Epithelial cell of esophagus (primary cell): ENCODE data around the gene PRKCB.

Source experiments
- DNase-seq: peaks from one replicate; pipeline ENCODE4 v3.0.0; 2010; ENCODE audit warnings: low read depth
- H3K4me3 ChIP-seq: 2 replicates; pipeline ENCODE4 v1.5.1; 2011; ENCODE audit warnings: mild to moderate bottlenecking, low read length, control low read depth
- TF ChIP-seq, protein P1 (sequence below): IDR thresholded peaks from 2 replicates; pipeline ENCODE4 v1.5.1; 2011; ENCODE audit warnings: low read depth, mild to moderate bottlenecking, low read length, control low read depth, inconsistent platforms; ENCODE audit not compliant: insufficient read depth; ENCODE audit errors: missing control alignments

PRKCB gene

DNA sequence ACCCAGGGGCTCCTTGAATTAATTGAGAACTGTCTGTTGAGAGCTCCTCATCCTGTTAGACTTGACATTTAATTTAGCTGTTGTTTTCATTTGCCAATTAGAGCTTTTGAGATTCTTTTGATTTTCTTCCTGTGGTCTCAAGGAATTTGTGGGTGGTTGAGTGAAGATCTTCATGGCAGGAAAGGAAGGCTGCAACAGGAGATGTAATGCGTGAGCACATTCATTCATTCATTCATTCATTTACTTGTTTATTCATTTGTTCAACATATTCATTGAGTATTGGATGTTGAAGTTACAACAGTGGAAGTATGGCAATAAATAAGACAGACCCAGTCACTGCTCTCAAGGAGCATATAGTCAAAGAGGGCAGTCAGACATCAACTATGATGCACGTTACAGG lies 117.7 kb downstream of the PRKCB start:
- H3K4me3 ChIP-seq: no peak overlapping the region
- no peak for DNase-seq
- TF ChIP-seq, protein P1, sequence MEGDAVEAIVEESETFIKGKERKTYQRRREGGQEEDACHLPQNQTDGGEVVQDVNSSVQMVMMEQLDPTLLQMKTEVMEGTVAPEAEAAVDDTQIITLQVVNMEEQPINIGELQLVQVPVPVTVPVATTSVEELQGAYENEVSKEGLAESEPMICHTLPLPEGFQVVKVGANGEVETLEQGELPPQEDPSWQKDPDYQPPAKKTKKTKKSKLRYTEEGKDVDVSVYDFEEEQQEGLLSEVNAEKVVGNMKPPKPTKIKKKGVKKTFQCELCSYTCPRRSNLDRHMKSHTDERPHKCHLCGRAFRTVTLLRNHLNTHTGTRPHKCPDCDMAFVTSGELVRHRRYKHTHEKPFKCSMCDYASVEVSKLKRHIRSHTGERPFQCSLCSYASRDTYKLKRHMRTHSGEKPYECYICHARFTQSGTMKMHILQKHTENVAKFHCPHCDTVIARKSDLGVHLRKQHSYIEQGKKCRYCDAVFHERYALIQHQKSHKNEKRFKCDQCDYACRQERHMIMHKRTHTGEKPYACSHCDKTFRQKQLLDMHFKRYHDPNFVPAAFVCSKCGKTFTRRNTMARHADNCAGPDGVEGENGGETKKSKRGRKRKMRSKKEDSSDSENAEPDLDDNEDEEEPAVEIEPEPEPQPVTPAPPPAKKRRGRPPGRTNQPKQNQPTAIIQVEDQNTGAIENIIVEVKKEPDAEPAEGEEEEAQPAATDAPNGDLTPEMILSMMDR: no peak

DNA sequence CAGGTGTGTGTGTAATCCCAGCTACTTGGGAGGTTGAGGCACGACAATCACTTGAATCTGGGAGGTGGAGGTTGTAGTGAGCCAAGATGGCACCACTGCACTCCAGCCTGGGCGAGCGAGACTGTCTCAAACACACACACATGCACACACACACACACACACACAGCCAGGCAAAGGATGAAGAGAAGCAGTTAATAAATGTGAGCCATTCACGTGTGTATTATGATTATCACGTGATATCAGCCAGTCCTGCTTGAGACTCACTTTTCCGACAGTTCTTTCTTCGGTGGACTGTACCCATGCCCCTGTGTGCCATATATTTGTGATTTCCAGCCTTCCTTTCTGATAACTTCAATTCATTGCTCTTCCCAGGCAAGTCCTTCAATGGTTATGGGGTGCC lies 119.3 kb downstream of the PRKCB start:
- H3K4me3 ChIP-seq: no peak overlapping the region
- TF ChIP-seq, protein P1: no peak
- DNase-seq: no peak

DNA sequence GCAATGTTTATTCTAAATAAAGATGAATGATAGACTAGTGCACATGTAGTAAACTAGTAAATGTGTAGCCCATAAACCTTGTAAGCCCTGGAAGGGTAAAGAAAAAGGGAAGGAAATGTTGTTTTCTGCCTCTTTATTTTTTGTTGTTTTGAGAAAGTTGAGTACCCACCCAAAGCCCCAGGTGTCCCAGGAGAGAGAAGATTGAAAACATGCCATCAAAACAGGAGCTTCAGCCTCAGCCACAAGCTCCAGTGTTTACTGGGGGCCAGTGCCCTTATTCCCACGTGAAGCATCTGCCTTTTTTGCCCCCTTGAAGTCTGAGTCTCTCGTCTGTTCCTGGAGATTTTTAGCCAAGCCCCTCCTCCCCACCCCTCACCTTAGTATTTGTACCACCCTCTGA lies 121.5 kb downstream of the PRKCB start:
- TF ChIP-seq, protein P1: no peak
- no peak overlapping the region for H3K4me3 ChIP-seq
- no peak for DNase-seq

DNA sequence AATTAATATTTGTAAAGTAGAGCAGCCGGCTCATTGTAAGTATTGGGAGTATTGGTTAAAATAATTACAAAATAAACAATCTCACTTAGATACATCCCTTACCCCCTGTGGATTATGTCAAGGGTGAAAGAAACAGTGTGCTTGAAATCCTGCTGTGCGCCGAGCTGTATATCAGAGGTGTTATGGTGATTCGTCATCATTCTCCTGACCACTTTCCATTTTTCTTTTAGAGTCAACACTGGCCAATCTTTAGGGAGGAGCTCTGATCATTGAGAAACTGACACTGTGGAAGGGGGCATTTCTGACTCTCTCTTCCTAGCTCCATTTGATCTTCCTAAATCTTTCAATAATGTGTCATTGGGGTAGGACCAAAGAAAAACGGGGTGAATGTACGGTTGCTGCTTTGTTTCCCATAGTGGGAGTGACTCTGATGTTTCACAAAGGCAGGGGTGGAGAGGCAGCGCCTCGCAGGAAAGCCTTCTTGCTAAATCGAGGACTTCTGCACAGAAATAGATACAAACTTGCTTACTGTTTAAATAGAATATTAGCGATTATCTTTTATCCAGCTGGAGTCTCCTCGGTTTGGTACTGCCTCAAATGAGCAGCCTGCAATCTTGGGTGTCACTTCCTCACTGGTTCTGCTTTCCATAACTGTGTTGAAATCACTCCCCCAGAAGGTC lies 123.4 kb downstream of the PRKCB start:
- no peak overlapping the region for H3K4me3 ChIP-seq
- no peak for DNase-seq
- TF ChIP-seq, protein P1: no peak

DNA sequence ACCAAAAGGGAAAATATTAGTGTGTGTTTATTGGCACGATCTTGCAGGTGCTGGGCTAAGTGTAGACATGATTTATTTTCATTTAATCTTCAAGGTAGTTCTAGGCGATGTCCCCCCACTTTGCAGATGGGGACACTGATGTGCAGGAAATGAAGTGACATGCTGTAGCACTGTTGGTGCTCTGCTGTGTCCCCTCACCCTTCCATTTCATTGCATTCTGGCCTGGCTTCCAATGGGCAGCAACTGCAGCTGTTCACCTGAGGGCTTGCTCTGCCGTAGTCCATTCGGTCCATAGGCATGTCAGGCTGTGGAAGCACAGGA lies 123.9 kb downstream of the PRKCB start:
- no peak overlapping the region for H3K4me3 ChIP-seq
- DNase-seq: no peak
- TF ChIP-seq, protein P1: no peak

DNA sequence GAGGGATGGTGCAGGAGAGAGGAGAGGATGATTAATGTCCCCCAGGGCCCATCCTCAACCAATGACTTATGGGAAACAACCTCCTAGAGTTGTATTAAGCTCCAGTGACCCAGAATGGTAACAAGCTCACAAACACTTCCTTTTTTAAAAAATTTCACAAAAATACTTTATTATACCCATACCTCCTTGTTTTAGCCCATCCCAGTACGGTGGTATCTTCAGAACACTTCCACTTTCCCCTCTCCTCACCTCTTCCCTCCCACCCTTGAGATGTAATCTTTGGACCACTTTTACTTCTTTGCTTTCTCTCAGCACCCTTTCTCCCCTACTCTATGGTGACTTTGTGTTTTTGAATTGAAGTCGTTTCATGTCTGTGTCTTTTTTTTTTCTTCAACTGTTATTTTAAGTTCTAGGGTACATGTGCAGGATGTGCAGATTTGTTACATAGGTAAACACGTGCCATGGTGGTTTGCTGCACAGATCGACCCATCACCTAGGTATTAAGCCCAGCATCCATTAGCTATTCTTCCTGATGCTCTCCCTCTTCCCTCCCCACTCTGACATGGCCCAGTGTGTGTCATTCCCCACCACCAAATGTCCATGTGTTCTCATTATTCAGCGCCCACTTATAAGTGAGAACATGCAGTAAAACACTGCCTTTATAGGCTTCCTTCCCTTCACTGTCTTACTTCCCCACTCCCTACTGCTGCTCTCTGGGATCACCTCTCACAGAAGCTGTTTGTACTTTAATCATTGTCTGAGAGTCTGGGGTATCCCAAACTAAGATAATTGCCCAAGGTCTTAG lies 124.5 kb downstream of the PRKCB start:
- H3K4me3 ChIP-seq: no peak overlapping the region
- TF ChIP-seq, protein P1: no peak
- DNase-seq: no peak

DNA sequence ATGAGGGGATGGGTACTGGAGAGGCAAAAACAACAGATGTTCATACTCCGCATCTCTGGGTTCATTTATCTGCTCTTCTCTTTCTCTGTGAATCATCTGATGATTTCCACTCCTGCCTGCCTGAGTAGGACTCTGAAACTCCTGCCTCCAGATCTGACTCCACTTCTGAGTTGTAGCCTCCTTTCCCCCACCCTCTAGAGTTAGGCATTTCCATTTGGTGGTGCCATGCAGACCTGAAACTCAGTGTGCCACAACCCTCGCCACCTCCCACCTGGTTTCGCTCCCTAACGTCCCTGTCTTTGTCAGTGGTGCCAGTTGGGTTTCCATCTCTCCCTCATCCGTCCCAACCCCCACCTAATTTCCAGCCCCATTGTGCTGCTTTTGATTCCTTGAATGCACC lies 126.2 kb downstream of the PRKCB start:
- TF ChIP-seq, protein P1: no peak
- no peak for DNase-seq
- no peak overlapping the region for H3K4me3 ChIP-seq
